HG03159 (cell line): ENCODE results near the gene G2E3.
"Not testable (repeated sequence)": the region's sequence is repeated elsewhere in the genome, so short reads cannot be mapped to it uniquely, and the experiment has no call there.

ENCODE experiments used
- ATAC-seq: cut with Tn5 transposase; IDR thresholded peaks from one replicate; pipeline ENCODE4 v1.9.1; 2021; ENCODE audit warnings: mild to moderate bottlenecking, moderate library complexity; ENCODE audit not compliant: unreplicated experiment

G2E3 gene

DNA sequence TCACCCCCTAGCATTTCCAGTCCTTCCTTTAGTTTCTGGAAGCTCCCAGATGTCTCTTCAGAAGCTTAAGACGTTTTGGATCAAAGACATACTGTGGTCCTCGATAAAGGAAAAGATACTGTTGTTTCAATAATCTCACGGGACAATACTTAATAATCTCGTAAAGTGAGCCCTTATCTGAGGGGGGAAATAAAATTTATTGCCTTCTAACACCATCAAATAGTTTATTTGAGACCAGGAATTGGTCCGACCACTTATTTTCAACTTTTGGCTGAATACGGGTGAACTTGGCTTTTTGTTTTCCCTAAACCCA lies 640 bp upstream of the G2E3 start:
- no peak for ATAC-seq

DNA sequence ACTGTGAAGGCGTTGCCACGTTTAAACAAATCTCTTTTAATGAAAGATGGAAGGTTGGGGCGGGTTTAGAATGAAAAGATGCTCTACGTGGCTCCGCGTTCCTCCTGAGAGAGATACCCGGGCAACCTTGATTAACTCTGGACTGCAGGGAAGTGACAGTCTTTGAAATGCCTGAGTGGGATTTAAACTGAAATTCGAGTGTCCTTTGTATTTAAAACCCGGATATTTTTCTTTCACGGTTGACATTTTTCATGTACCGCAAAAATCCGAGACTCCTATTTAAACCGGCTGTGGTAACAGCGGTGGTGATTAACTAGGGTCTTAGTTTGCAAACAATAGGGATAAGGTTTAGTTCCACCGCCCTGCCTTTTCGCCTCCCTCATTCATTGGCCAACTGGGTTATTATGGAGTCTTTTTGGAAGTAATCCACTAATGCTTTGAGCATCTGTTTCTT lies 707 bp downstream of the G2E3 start:
- ATAC-seq = peak; percentile 15

DNA sequence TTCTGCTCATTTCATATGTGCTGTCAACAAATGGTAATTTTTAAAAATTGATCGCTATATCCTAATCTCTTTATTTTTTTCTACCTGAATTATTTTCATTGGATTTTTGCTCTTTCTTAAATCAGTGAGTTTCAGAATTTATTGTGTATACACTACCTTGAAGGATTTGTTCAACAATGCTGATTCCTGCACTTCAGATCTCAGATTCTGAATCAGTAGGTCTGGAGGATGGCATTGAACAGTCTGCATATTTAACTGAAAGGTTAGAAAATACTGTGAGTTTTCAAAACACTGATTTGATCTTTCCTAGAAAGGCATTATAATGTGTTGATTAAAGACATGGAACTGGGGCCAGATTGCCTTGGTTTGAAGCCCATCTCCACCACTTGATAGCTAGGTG lies 1.6 kb downstream of the G2E3 start:
- ATAC-seq = no peak

- ATAC-seq = no peak
Measured at GRCh38 chr14:30564235-30564867, 5.4 kb downstream of the G2E3 start.

GRCh38 chr14:30564868-30565248 lies 5.9 kb downstream of the G2E3 start:
- no peak for ATAC-seq

DNA sequence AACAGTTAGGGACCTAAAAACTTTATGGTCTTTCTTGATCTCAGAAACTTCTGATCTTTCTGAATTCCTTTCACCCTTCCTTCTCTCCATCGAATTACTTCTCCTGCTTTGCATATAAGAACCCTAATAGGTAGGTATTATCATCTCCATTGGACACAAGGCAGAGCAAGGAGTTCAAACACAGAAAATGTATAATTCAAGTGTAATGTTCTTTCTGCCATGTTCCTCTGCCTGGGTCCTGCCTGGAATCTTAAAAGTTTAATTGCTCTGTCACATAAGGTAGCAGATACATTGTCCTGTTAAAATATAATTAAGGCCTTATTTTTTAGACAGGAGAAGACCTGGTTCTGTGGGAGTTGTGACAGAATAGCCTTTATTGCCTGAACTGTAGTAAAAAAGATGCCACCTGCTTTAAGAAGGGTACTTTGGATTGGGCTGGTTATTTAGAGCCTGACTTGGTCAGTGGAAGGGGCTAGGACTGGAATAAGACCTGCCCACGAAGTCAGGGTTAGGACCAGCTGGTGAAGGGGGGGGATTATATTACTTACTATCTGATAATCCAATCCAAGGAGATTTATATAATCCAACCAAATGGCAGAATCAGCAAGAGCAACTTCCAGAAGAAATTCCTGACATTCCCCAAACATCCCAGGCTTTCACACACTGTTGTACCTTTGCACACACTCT lies 10.4 kb downstream of the G2E3 start:
- ATAC-seq = no peak

- ATAC-seq = no peak
Measured at GRCh38 chr14:30569903-30570226, 10.9 kb downstream of the G2E3 start.

- no peak for ATAC-seq
Measured at GRCh38 chr14:30572237-30572636, 13.3 kb downstream of the G2E3 start.

GRCh38 chr14:30572771-30573170 lies 13.8 kb downstream of the G2E3 start:
- ATAC-seq = no peak

GRCh38 chr14:30573226-30573814 lies 14.4 kb downstream of the G2E3 start:
- no peak for ATAC-seq

- ATAC-seq = no peak
Measured at GRCh38 chr14:30573966-30574365, 15.0 kb downstream of the G2E3 start.

DNA sequence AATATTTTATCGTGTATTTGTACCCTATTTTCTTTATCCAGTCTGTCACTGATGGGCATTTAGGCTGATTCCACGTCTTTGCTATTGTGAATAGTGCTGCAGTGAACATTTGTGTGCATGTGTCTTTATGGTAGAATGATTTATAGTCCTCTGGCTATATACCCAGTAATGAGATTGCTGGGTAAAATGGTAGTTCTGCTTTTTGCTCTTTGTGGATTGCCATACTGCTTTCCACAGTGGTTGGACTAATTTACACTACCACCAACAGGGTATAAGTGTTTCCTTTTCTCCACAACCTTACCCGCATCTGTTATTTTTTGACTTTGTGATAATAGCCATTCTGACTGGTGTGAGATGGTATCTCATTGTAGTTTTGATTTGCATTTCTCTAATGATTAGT lies 15.8 kb downstream of the G2E3 start:
- ATAC-seq = not testable (repeated sequence)

DNA sequence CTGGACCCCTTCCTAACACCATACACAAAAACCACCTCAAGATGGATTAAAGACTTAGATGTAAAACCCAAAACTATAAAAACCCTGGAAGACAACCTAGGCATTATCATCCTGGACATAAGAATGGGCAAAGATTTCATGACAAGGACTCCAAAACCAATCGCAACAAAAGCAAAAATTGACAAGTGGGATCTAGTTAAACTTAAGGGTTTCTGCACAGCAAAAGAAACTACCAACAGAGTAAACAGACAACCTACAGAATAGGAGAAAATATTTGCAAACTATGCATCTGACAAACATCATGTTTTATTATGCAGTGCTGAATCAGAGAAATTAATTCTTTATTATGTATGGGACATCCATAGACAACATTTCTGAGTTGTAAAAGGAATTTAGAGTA lies 17.4 kb downstream of the G2E3 start:
- not testable (repeated sequence) for ATAC-seq

DNA sequence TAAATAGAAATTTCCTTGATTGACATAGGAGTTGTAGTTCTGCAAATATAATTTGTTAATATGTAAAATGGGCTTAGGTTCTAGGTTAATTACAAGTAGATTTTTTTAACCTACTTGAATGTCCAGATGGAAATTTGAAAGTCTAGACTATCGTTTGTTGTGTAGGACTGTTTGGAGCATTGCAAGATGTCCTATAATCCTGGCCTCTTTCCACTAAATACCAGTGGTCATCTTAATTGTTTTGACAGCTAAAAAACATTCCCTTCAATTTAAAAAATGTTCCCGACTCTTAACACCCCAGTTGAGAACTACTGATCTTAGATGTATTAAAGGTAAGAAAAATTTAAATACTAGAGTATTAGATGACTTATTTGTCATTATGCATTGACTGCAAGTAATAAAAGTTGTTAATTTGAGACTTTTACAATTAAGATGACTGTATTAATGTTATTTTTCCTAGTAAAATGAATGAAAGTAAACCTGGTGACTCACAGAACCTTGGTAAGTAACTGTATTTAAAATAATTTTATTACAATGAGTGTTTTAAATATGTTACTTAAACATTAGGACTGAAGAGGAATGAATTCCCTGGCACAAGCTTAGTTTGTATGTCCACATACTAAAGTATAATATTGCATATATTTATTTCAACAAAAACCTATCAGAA lies 21.8 kb downstream of the G2E3 start:
- no peak for ATAC-seq

DNA sequence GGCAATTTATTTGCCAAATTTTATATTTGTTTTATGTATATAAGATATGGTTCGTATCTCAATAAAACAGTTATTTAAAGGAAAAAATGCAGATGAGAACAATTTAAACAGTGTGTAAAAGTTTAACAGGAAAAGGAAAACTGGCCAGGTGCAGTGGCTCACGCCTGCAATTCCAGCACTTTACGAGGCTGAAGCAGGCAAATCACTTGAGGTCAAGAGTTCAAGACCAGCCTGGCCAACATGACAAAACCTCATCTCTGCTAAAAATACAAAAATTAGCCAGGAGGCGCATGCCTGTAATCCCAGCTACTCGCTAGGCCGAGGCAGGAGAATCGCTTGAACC lies 22.3 kb downstream of the G2E3 start:
- ATAC-seq = no peak

GRCh38 chr14:30582376-30582775 lies 23.4 kb downstream of the G2E3 start:
- ATAC-seq = no peak

- no peak for ATAC-seq
Measured at GRCh38 chr14:30584058-30584630, 25.2 kb downstream of the G2E3 start.

- no peak for ATAC-seq
Measured at GRCh38 chr14:30585204-30585603, 26.2 kb downstream of the G2E3 start.

DNA sequence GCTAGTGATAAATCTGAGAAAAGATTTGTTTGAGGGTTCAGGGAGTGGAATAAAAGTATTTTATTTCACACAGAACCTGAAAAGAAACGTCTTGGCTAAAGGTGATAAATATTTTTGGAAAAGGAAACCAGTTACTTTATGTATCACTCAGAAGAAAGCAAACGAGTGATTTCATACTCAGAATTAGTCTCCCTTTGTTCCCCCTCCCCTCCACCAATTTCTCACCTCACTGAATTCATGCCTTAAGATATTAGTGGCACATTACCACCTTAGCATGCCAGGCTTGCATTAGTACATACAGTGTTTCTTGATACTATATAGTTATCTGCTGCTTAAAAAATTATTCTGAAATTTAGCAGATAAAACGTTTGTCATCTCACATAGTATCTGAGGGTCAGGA lies 28.2 kb downstream of the G2E3 start:
- ATAC-seq = no peak

DNA sequence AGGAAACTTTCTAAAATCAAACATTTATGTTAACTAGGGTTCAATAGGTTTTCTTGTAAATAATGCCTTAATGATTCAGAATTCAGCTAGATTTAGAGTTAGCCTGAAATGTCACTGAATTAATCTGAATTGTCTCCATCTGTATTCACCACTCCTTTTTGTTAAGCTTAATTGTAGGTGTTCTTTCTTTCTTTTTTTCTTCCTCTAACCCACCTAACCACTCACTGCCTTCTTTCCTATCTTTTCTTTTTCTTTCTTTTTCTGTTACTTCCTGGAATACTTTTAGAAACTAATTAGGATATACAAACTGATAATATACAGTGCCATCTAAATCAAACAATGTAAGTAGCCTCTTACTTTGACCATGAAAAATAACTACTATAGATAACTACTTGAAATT lies 29.9 kb downstream of the G2E3 start:
- no peak for ATAC-seq

DNA sequence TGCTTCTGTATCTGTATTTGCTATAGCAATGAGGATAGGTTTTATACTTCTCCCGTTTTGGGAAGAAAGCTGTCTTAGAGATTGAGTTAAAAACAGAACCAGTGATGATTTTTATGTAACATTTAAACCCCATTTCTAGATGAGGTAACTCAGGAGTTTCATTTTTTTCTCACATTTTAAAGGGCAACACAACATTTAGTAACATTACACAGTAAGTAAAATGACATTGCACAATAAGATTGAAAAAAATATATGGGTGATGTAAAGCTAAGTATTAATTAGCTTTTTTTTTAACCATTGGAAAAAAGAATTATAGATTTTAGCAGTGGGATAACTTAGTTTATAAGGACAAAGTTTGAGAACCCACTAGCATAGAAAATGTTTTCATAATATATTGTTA lies 38.0 kb downstream of the G2E3 start:
- no peak for ATAC-seq

GRCh38 chr14:30597504-30597903 lies 38.5 kb downstream of the G2E3 start:
- ATAC-seq = no peak
